OCI-LY1 (cell line): Measurements from ENCODE around the gene KCNJ15.

ENCODE experiments used
- CTCF ChIP-seq: fragments of 200-600 bp; sonication (generic), shearing (Covaris generic); IDR thresholded peaks from 2 replicates; pipeline ENCODE4 v1.5.1; 2017; ENCODE audit warnings: mild to moderate bottlenecking, antibody characterized with exemption, low read length, moderate library complexity, mixed read lengths
- EZH2 ChIP-seq: fragments of 200-600 bp; sonication (generic), shearing (Covaris generic); IDR thresholded peaks from 2 replicates; pipeline ENCODE4 v1.8.0; 2017; ENCODE audit warnings: borderline replicate concordance, mixed run types, mild to moderate bottlenecking, antibody characterized with exemption, low read length, moderate library complexity, mixed read lengths

- TF ChIP-seq CTCF (no peak), EZH2 (no peak)
Observed at GRCh38 chr21:38249696-38250278, 7.0 kb upstream of the KCNJ15 start.
